SK-N-MC (cell line): ENCODE data around the gene HSH2D.

Source experiments
- DNase-seq: peaks from one replicate; pipeline ENCODE4 v3.0.0-alpha.2; 2011; ENCODE audit warnings: low read depth, low spot score
- H3K27ac ChIP-seq: fragments of 200-600 bp; sonication (generic); 2 replicates; pipeline ENCODE4 v1.5.1; 2016; ENCODE audit warnings: mixed run types
- H3K36me3 ChIP-seq: fragments of 200-600 bp; sonication (generic); 2 replicates; pipeline ENCODE4 v1.6.1; 2017; ENCODE audit warnings: antibody characterized with exemption, low read length, mixed read lengths; ENCODE audit not compliant: insufficient read depth
- H3K4me3 ChIP-seq: fragments of 200-600 bp; sonication (generic); 2 replicates; pipeline ENCODE4 v1.5.1; 2016
- H3K9ac ChIP-seq: fragments of 200-600 bp; sonication (generic); 2 replicates; pipeline ENCODE4 v1.8.0; 2017; ENCODE audit warnings: mixed run types, mixed read lengths; ENCODE audit not compliant: insufficient read length
- H3K9me3 ChIP-seq: fragments of 200-600 bp; sonication (generic); 2 replicates; pipeline ENCODE4 v1.6.1; 2017; ENCODE audit warnings: low read depth, mild to moderate bottlenecking, antibody characterized with exemption, low read length, moderate library complexity, mixed read lengths
- EZH2 ChIP-seq: fragments of 200-600 bp; sonication (generic); IDR thresholded peaks from one replicate; pipeline ENCODE4 v1.6.1; 2017; ENCODE audit warnings: antibody characterized with exemption
- FOXP2 ChIP-seq: optimal IDR thresholded peaks from 2 replicates; pipeline ENCODE3; 2011; ENCODE audit warnings: mild to moderate bottlenecking, moderate library complexity; ENCODE audit not compliant: insufficient read depth; ENCODE audit errors: extremely low read length, control extremely low read depth
- POLR2AphosphoS5 ChIP-seq: IDR thresholded peaks from 2 replicates; pipeline ENCODE4 v1.6.1; 2012; ENCODE audit warnings: mild to moderate bottlenecking, low read depth, low read length, borderline replicate concordance

The HSH2D gene

GRCh38 chr19:16104722-16105121 is 38.8 kb upstream of the HSH2D start:
- TF ChIP-seq POLR2AphosphoS5 = no peak
- TF ChIP-seq FOXP2 = no peak
- no peak for TF ChIP-seq EZH2
- no peak overlapping the region for H3K4me3 ChIP-seq
- no peak overlapping the region for H3K9ac ChIP-seq
- peaks cover 39% of the 10 kb centered on the region for H3K36me3 ChIP-seq
- 0 out of 2 replicates have a peak overlapping the region, but pooled peaks have one; percentile 5 for H3K27ac ChIP-seq
- DNase-seq = no peak
- H3K9me3 ChIP-seq = no peaks in the 10 kb centered on the region

GRCh38 chr19:16106121-16106520 is 37.4 kb upstream of the HSH2D start:
- TF ChIP-seq FOXP2 (no peak), POLR2AphosphoS5 (no peak), EZH2 (no peak)
- Histone ChIP-seq H3K4me3 (no peak overlapping the region), H3K9ac (no peak overlapping the region), H3K27ac (no peak overlapping the region; the same call in 1 of the 2 replicates), H3K9me3 (no peaks in the 10 kb centered on the region), H3K36me3 (peaks cover 25% of the 10 kb centered on the region)
- DNase-seq = no peak

- Histone ChIP-seq H3K36me3 (peaks cover 10% of the 10 kb centered on the region; the same call in 1 of the 2 replicates), H3K27ac (peak within 1 kb of the TSS; percentile 73)
- TF ChIP-seq FOXP2 (no peak), EZH2 (no peak), POLR2AphosphoS5 (peak; percentile 74; the same call in 1 of the 2 replicates)
These were observed 32.2 kb upstream of the HSH2D start, which contains the start of gene RAB8A for GRCh38 chr19:16111160-16111908. TSS of gene RAB8A (plus strand) at chr19:16111889. CDS start at chr19:16111902, 13 bp downstream.

GRCh38 chr19:16111909-16112752 is 31.4 kb upstream of the HSH2D start:
- Histone ChIP-seq H3K9ac (peak overlapping the region; percentile 98), H3K36me3 (peaks cover 10% of the 10 kb centered on the region; the same call in 1 of the 2 replicates), H3K9me3 (no peaks in the 10 kb centered on the region), H3K4me3 (peak overlapping the region; percentile 94), H3K27ac (peak overlapping the region; percentile 60; the same call in 1 of the 2 replicates)
- no peak for DNase-seq
- TF ChIP-seq POLR2AphosphoS5 (peak; percentile 78), FOXP2 (no peak)

More at GRCh38 chr19:16111160-16111908, 32.2 kb upstream of the HSH2D start, which contains the start of gene RAB8A:
- no peaks in the 10 kb centered on the region for H3K9me3 ChIP-seq
- H3K9ac ChIP-seq = peak within 1 kb of the TSS; percentile 98
- peak; percentile 84 for DNase-seq
- peak within 1 kb of the TSS; percentile 94 for H3K4me3 ChIP-seq

GRCh38 chr19:16112778-16113177 is 30.7 kb upstream of the HSH2D start:
- Histone ChIP-seq H3K27ac (no peak overlapping the region), H3K9ac (peak overlapping the region; percentile 98), H3K4me3 (peak overlapping the region; percentile 94), H3K36me3 (peaks cover 14% of the 10 kb centered on the region; the same call in 1 of the 2 replicates), H3K9me3 (no peaks in the 10 kb centered on the region)
- TF ChIP-seq FOXP2 = no peak
- no peak for TF ChIP-seq EZH2
- TF ChIP-seq POLR2AphosphoS5 = no peak
- no peak for DNase-seq

- Histone ChIP-seq H3K27ac (no peak overlapping the region), H3K36me3 (peaks cover 23% of the 10 kb centered on the region; the same call in 1 of the 2 replicates), H3K9ac (no peak overlapping the region), H3K4me3 (no peak overlapping the region), H3K9me3 (no peaks in the 10 kb centered on the region)
- TF ChIP-seq EZH2 (no peak), POLR2AphosphoS5 (no peak), FOXP2 (no peak)
- DNase-seq = no peak
These were observed 29.8 kb upstream of the HSH2D start for GRCh38 chr19:16113727-16114126.

GRCh38 chr19:16115301-16116039 is 28.0 kb upstream of the HSH2D start:
- H3K36me3 ChIP-seq = peaks cover 32% of the 10 kb centered on the region; the same call in 1 of the 2 replicates
- TF ChIP-seq FOXP2 = no peak
- no peak for TF ChIP-seq EZH2
- TF ChIP-seq POLR2AphosphoS5 = no peak
- no peak for DNase-seq
- no peak overlapping the region for H3K9ac ChIP-seq
- no peak overlapping the region for H3K4me3 ChIP-seq
- no peaks in the 10 kb centered on the region for H3K9me3 ChIP-seq
- no peak overlapping the region for H3K27ac ChIP-seq

GRCh38 chr19:16116067-16116466 is 27.4 kb upstream of the HSH2D start:
- Histone ChIP-seq H3K36me3 (peaks cover 36% of the 10 kb centered on the region; the same call in 1 of the 2 replicates), H3K4me3 (no peak overlapping the region), H3K9me3 (no peaks in the 10 kb centered on the region), H3K9ac (no peak overlapping the region), H3K27ac (no peak overlapping the region)
- no peak for DNase-seq
- TF ChIP-seq POLR2AphosphoS5 (no peak), FOXP2 (no peak), EZH2 (no peak)
